Measurements from ENCODE around the gene LRPAP1. TPM values are rescaled to one million over a fixed set of nuclear protein-coding genes. Genes with fewer than 3 reads are reported as not detected.
A peak's percentile ranks its signal among the peaks of the same experiment; 100 is the strongest.

The LRPAP1 gene
- total RNA-seq, 1 donor, result 82.9 TPM

- peaks cover 5% of the 10 kb centered on the region for H3K36me3 ChIP-seq (ENCODE audit: insufficient read depth, low read length)
- H3K9me3 ChIP-seq (ENCODE audit: low read depth, low read length), result no peaks in the 10 kb centered on the region
- peak overlapping the region; percentile 87 for H2AFZ ChIP-seq (ENCODE audit: low read length)
- peaks cover 15% of the 10 kb centered on the region for H3K4me1 ChIP-seq (ENCODE audit: insufficient read depth, low read length)
- H3K79me2 ChIP-seq (ENCODE audit: insufficient read depth, low read length), result peaks cover 55% of the 10 kb centered on the region
- H4K20me1 ChIP-seq (ENCODE audit: insufficient read depth, low read length), result peaks cover 29% of the 10 kb centered on the region
- H3K4me2 ChIP-seq (ENCODE audit: insufficient read depth, low read length), result peak overlapping the region; percentile 97
- no peaks in the 10 kb centered on the region for H3K27me3 ChIP-seq (ENCODE audit: insufficient read depth, low read length)
- peak overlapping the region; percentile 48 for H3K27ac ChIP-seq (ENCODE audit: low read depth, low read length)
- no peak for TF ChIP-seq CTCF (IDR thresholded peaks at IDR 0.05; ENCODE audit: extremely low read depth, low read depth, low read length)
- DNase-seq (ENCODE audit: insufficient read length, low spot score, missing footprints), result peak; percentile 94
- peak overlapping the region; percentile 95 for H3K4me3 ChIP-seq (ENCODE audit: insufficient read depth, low read length)
Observed at GRCh38 chr4:3531318-3531878, 824 bp downstream of the LRPAP1 start.

- Histone ChIP-seq H3K79me2 (ENCODE audit: insufficient read depth, low read length) (peaks cover 59% of the 10 kb centered on the region), H3K27ac (ENCODE audit: low read depth, low read length) (no peak overlapping the region), H2AFZ (ENCODE audit: low read length) (no peak overlapping the region), H3K9me3 (ENCODE audit: low read depth, low read length) (no peaks in the 10 kb centered on the region), H3K4me3 (ENCODE audit: insufficient read depth, low read length) (peak overlapping the region; percentile 95), H3K4me2 (ENCODE audit: insufficient read depth, low read length) (peak overlapping the region; percentile 97), H3K36me3 (ENCODE audit: insufficient read depth, low read length) (peaks cover 5% of the 10 kb centered on the region), H3K27me3 (ENCODE audit: insufficient read depth, low read length) (no peaks in the 10 kb centered on the region), H3K4me1 (ENCODE audit: insufficient read depth, low read length) (peaks cover 15% of the 10 kb centered on the region), H4K20me1 (ENCODE audit: insufficient read depth, low read length) (peaks cover 33% of the 10 kb centered on the region)
- peak; percentile 86 for DNase-seq (ENCODE audit: insufficient read length, low spot score, missing footprints)
- TF ChIP-seq CTCF (IDR thresholded peaks at IDR 0.05; ENCODE audit: extremely low read depth, low read depth, low read length), result no peak
Observed at GRCh38 chr4:3530663-3531254, 1.5 kb downstream of the LRPAP1 start.

- Histone ChIP-seq H2AFZ (ENCODE audit: low read length) (no peak overlapping the region), H3K27me3 (ENCODE audit: insufficient read depth, low read length) (no peaks in the 10 kb centered on the region), H4K20me1 (ENCODE audit: insufficient read depth, low read length) (peaks cover 40% of the 10 kb centered on the region), H3K4me3 (ENCODE audit: insufficient read depth, low read length) (no peak overlapping the region), H3K4me1 (ENCODE audit: insufficient read depth, low read length) (peaks cover 15% of the 10 kb centered on the region), H3K4me2 (ENCODE audit: insufficient read depth, low read length) (no peak overlapping the region), H3K27ac (ENCODE audit: low read depth, low read length) (no peak overlapping the region), H3K79me2 (ENCODE audit: insufficient read depth, low read length) (peaks cover 60% of the 10 kb centered on the region), H3K9me3 (ENCODE audit: low read depth, low read length) (no peaks in the 10 kb centered on the region), H3K36me3 (ENCODE audit: insufficient read depth, low read length) (peaks cover 5% of the 10 kb centered on the region)
- TF ChIP-seq CTCF (IDR thresholded peaks at IDR 0.05; ENCODE audit: extremely low read depth, low read depth, low read length), result no peak
- peak; percentile 81 for DNase-seq (ENCODE audit: insufficient read length, low spot score, missing footprints)
Observed at GRCh38 chr4:3530051-3530450, 2.2 kb downstream of the LRPAP1 start.

GRCh38 chr4:3529363-3529762, 2.9 kb downstream of the LRPAP1 start:
- no peak overlapping the region for H2AFZ ChIP-seq (ENCODE audit: low read length)
- H3K79me2 ChIP-seq (ENCODE audit: insufficient read depth, low read length), result peaks cover 60% of the 10 kb centered on the region
- peaks cover 10% of the 10 kb centered on the region for H3K36me3 ChIP-seq (ENCODE audit: insufficient read depth, low read length)
- H4K20me1 ChIP-seq (ENCODE audit: insufficient read depth, low read length), result peaks cover 44% of the 10 kb centered on the region
- DNase-seq (ENCODE audit: insufficient read length, low spot score, missing footprints), result peak; percentile 43
- H3K9me3 ChIP-seq (ENCODE audit: low read depth, low read length), result no peaks in the 10 kb centered on the region
- H3K4me2 ChIP-seq (ENCODE audit: insufficient read depth, low read length), result no peak overlapping the region
- TF ChIP-seq CTCF (IDR thresholded peaks at IDR 0.05; ENCODE audit: extremely low read depth, low read depth, low read length), result no peak
- H3K4me1 ChIP-seq (ENCODE audit: insufficient read depth, low read length), result peaks cover 15% of the 10 kb centered on the region
- H3K4me3 ChIP-seq (ENCODE audit: insufficient read depth, low read length), result no peak overlapping the region
- no peaks in the 10 kb centered on the region for H3K27me3 ChIP-seq (ENCODE audit: insufficient read depth, low read length)
- H3K27ac ChIP-seq (ENCODE audit: low read depth, low read length), result no peak overlapping the region
